Measurements from ENCODE around the gene TGFBRAP1. TPM values are rescaled to one million over a fixed set of nuclear protein-coding genes. Genes with fewer than 3 reads are reported as not detected.
"Not testable (repeated sequence)": the region's sequence is repeated elsewhere in the genome, so short reads cannot be mapped to it uniquely, and the experiment has no call there.

The TGFBRAP1 gene
- polyA plus RNA-seq, 4 donors, result 14.3 to 17.3 (median 15.4) TPM

GRCh38 chr2:105357122-105357521 lies 27.6 kb upstream of the TGFBRAP1 start:
- DNase-seq (ENCODE audit: low read depth in 4 of 4, low spot score in 3 of 4), result no peak

- DNase-seq (ENCODE audit: low read depth in 4 of 4, low spot score in 3 of 4), result no peak
Observed at GRCh38 chr2:105344704-105345345, 15.3 kb upstream of the TGFBRAP1 start.

GRCh38 chr2:105339414-105339813 lies 9.9 kb upstream of the TGFBRAP1 start:
- DNase-seq (ENCODE audit: low read depth in 4 of 4, low spot score in 3 of 4), result no peak

GRCh38 chr2:105338020-105338385 lies 8.5 kb upstream of the TGFBRAP1 start:
- no peak for DNase-seq (ENCODE audit: low read depth in 4 of 4, low spot score in 3 of 4)

GRCh38 chr2:105337122-105338019 lies 7.8 kb upstream of the TGFBRAP1 start, which contains the start of gene C2orf49:
TSS of gene C2orf49 (plus strand) at chr2:105337540. CDS start at chr2:105337588, 48 bp downstream.
- peak; percentile 88 to 91 (median 89) for DNase-seq (ENCODE audit: low read depth in 4 of 4, low spot score in 3 of 4)

GRCh38 chr2:105336786-105337121 lies 7.2 kb upstream of the TGFBRAP1 start:
- no peak for DNase-seq (ENCODE audit: low read depth in 4 of 4, low spot score in 3 of 4)

- DNase-seq (ENCODE audit: low read depth in 4 of 4, low spot score in 3 of 4), result no peak
Observed at GRCh38 chr2:105335469-105335868, 5.9 kb upstream of the TGFBRAP1 start.

GRCh38 chr2:105334211-105334610 lies 4.7 kb upstream of the TGFBRAP1 start:
- DNase-seq (ENCODE audit: low read depth in 4 of 4, low spot score in 3 of 4), result no peak

- no peak for DNase-seq (ENCODE audit: low read depth in 4 of 4, low spot score in 3 of 4)
Observed at GRCh38 chr2:105330681-105331375, 1.3 kb upstream of the TGFBRAP1 start.

GRCh38 chr2:105329197-105329554 lies 359 bp downstream of the TGFBRAP1 start:
- DNase-seq (ENCODE audit: low read depth in 4 of 4, low spot score in 3 of 4), result no peak

- DNase-seq (ENCODE audit: low read depth in 4 of 4, low spot score in 3 of 4), result no peak
Observed at GRCh38 chr2:105328281-105329196, 996 bp downstream of the TGFBRAP1 start.

- no peak for DNase-seq (ENCODE audit: low read depth in 4 of 4, low spot score in 3 of 4)
Observed at GRCh38 chr2:105327690-105328089, 1.8 kb downstream of the TGFBRAP1 start.

- not testable (repeated sequence) for DNase-seq (ENCODE audit: low read depth in 4 of 4, low spot score in 3 of 4)
Observed at GRCh38 chr2:105327271-105327670, 2.3 kb downstream of the TGFBRAP1 start.

GRCh38 chr2:105325389-105325963 lies 4.1 kb downstream of the TGFBRAP1 start:
- no peak for DNase-seq (ENCODE audit: low read depth in 4 of 4, low spot score in 3 of 4)

GRCh38 chr2:105324732-105325131 lies 4.8 kb downstream of the TGFBRAP1 start:
- DNase-seq (ENCODE audit: low read depth in 4 of 4, low spot score in 3 of 4), result no peak

- DNase-seq (ENCODE audit: low read depth in 4 of 4, low spot score in 3 of 4), result no peak
Observed at GRCh38 chr2:105324101-105324500, 5.4 kb downstream of the TGFBRAP1 start.

- DNase-seq (ENCODE audit: low read depth in 4 of 4, low spot score in 3 of 4), result no peak
Observed at GRCh38 chr2:105323111-105323510, 6.4 kb downstream of the TGFBRAP1 start.

GRCh38 chr2:105321875-105322646 lies 7.5 kb downstream of the TGFBRAP1 start:
- no peak for DNase-seq (ENCODE audit: low read depth in 4 of 4, low spot score in 3 of 4)

GRCh38 chr2:105320651-105321215 lies 8.8 kb downstream of the TGFBRAP1 start:
- no peak for DNase-seq (ENCODE audit: low read depth in 4 of 4, low spot score in 3 of 4)

Data from left renal pelvis (tissue), 4 donors.